T-helper 1 cell treated with Interleukin-12 subunit alpha and Interleukin-12 subunit beta and Interleukin-4 antibody, amounts not matched to agents 30 ng/mL and 1 ng/mL, for 36 hours (primary cell): ENCODE measurements around the gene CADPS2. TPM values are rescaled to one million over a fixed set of nuclear protein-coding genes. Genes with fewer than 3 reads are reported as not detected.

Experiments
- intact Hi-C: fragments of 100-400 bp; cut with micrococcal nuclease; formaldehyde crosslinking; loops from one replicate; pipeline ENCODE4 v1.15.1; 2024
- total RNA-seq: library from RNA; stranded (reverse); gene quantifications from 2 replicates; pipeline ENCODE4 v1.2.3, GENCODE V29; 2022

CADPS2 gene
- not detected in 2 replicates for total RNA-seq

- intact Hi-C loops = no loop called here
These were observed at the start of gene CADPS2 for GRCh38 chr7:122886357-122887081. CADPS2 (minus strand) TSS chr7:122886460; CDS start chr7:122886337, 123 bp downstream.

GRCh38 chr7:122935620-122936019 is 49.4 kb upstream of the CADPS2 start:
- intact Hi-C loops = no loop called here

- intact Hi-C loops = no loop called here
These were observed 33.5 kb upstream of the CADPS2 start for GRCh38 chr7:122919643-122920181.

GRCh38 chr7:122914812-122915211 is 28.6 kb upstream of the CADPS2 start:
- intact Hi-C loops = no loop called here

- intact Hi-C loops = no loop called here
These were observed 27.3 kb upstream of the CADPS2 start for GRCh38 chr7:122913608-122914007.

- intact Hi-C loops = no loop called here
These were observed 16.7 kb upstream of the CADPS2 start for GRCh38 chr7:122902751-122903495.

- intact Hi-C loops = no loop called here
These were observed 15.0 kb upstream of the CADPS2 start for GRCh38 chr7:122901250-122901649.

GRCh38 chr7:122896509-122896908 is 10.2 kb upstream of the CADPS2 start:
- intact Hi-C loops = no loop called here

- intact Hi-C loops = no loop called here
These were observed 7.2 kb upstream of the CADPS2 start for GRCh38 chr7:122893486-122893885.

GRCh38 chr7:122889116-122889515 is 2.9 kb upstream of the CADPS2 start:
- intact Hi-C loops = no loop called here

GRCh38 chr7:122887848-122888247 is 1.6 kb upstream of the CADPS2 start:
- intact Hi-C loops = no loop called here

GRCh38 chr7:122887198-122887597 is 938 bp upstream of the CADPS2 start:
- intact Hi-C loops = no loop called here

- intact Hi-C loops = no loop called here
These were observed 490 bp downstream of the CADPS2 start for GRCh38 chr7:122885583-122886356.

GRCh38 chr7:122884186-122884585 is 2.1 kb downstream of the CADPS2 start:
- intact Hi-C loops = no loop called here

GRCh38 chr7:122883049-122883680 is 3.1 kb downstream of the CADPS2 start:
- intact Hi-C loops = no loop called here

- intact Hi-C loops = no loop called here
These were observed 4.9 kb downstream of the CADPS2 start for GRCh38 chr7:122881324-122881723.

- intact Hi-C loops = no loop called here
These were observed 17.0 kb downstream of the CADPS2 start for GRCh38 chr7:122869260-122869659.

GRCh38 chr7:122867471-122867980 is 18.7 kb downstream of the CADPS2 start:
- intact Hi-C loops = no loop called here

- intact Hi-C loops = no loop called here
These were observed 21.4 kb downstream of the CADPS2 start for GRCh38 chr7:122864838-122865237.

GRCh38 chr7:122864016-122864415 is 22.2 kb downstream of the CADPS2 start:
- intact Hi-C loops = no loop called here

GRCh38 chr7:122858320-122858719 is 27.9 kb downstream of the CADPS2 start:
- intact Hi-C loops = no loop called here
